Measurements from ENCODE around the gene GRM8.

GRM8 gene

GRCh38 chr7:126449611-126450268, 803.0 kb downstream of the GRM8 start:
- H3K4me3 ChIP-seq (ENCODE audit: low read depth in 1 of 2, low read length in 2 of 2) = no peak overlapping the region
- H3K9me3 ChIP-seq (ENCODE audit: control insufficient read depth in 1 of 2, low read length in 2 of 2) = peaks cover 0 to 9% of the 10 kb centered on the region in 2 donors
- H3K27ac ChIP-seq (ENCODE audit: low read depth, low read length) = no peak overlapping the region

DNA sequence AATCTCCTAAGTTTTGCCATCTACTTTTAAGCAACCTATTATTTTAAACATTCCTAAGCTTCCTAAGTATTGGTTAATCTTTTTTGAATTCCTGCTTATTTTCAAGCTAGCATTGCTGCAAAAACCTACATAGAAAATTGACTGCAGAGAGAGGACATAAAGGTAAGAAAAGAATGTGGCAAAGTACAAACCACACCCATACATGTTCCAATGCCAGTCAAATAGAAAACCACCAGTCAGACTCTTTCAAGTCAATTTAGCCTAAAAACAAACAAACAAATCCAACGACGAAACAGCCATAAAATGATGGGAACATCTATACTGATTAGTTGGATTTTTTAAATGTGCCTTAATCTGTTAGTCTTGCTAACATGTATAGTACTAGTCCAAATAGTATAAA, 804.8 kb downstream of the GRM8 start:
- Histone ChIP-seq H3K36me3 (ENCODE audit: control insufficient read depth in 1 of 2, insufficient read depth in 2 of 2, low read length in 2 of 2) (no peaks in the 10 kb centered on the region), H3K27ac (ENCODE audit: low read depth, low read length) (no peak overlapping the region), H3K9ac (ENCODE audit: low read depth in 1 of 2, low read length in 2 of 2) (no peak overlapping the region), H3K9me3 (ENCODE audit: control insufficient read depth in 1 of 2, low read length in 2 of 2) (peaks cover 0 to 9% of the 10 kb centered on the region in 2 donors), H3K27me3 (ENCODE audit: control insufficient read depth in 1 of 2, insufficient read depth in 2 of 2, low read length in 2 of 2) (no peaks in the 10 kb centered on the region), H3K4me1 (ENCODE audit: control insufficient read depth in 1 of 2, insufficient read depth in 2 of 2, low read length in 2 of 2) (no peaks in the 10 kb centered on the region), H3K4me3 (ENCODE audit: low read depth in 1 of 2, low read length in 2 of 2) (no peak overlapping the region)

More at GRCh38 chr7:126449611-126450268, 803.0 kb downstream of the GRM8 start:
- Histone ChIP-seq H3K36me3 (ENCODE audit: control insufficient read depth in 1 of 2, insufficient read depth in 2 of 2, low read length in 2 of 2) (no peaks in the 10 kb centered on the region), H3K4me1 (ENCODE audit: control insufficient read depth in 1 of 2, insufficient read depth in 2 of 2, low read length in 2 of 2) (no peaks in the 10 kb centered on the region), H3K27me3 (ENCODE audit: control insufficient read depth in 1 of 2, insufficient read depth in 2 of 2, low read length in 2 of 2) (no peaks in the 10 kb centered on the region), H3K9ac (ENCODE audit: low read depth in 1 of 2, low read length in 2 of 2) (no peak overlapping the region)

GRCh38 chr7:126445991-126446390, 806.8 kb downstream of the GRM8 start:
- H3K27me3 ChIP-seq (ENCODE audit: control insufficient read depth in 1 of 2, insufficient read depth in 2 of 2, low read length in 2 of 2) = no peaks in the 10 kb centered on the region
- no peak overlapping the region for H3K4me3 ChIP-seq (ENCODE audit: low read depth in 1 of 2, low read length in 2 of 2)
- H3K9me3 ChIP-seq (ENCODE audit: control insufficient read depth in 1 of 2, low read length in 2 of 2) = peaks cover 0 to 9% of the 10 kb centered on the region in 2 donors
- H3K36me3 ChIP-seq (ENCODE audit: control insufficient read depth in 1 of 2, insufficient read depth in 2 of 2, low read length in 2 of 2) = no peaks in the 10 kb centered on the region
- H3K9ac ChIP-seq (ENCODE audit: low read depth in 1 of 2, low read length in 2 of 2) = no peak overlapping the region
- no peak overlapping the region for H3K27ac ChIP-seq (ENCODE audit: low read depth, low read length)
- no peaks in the 10 kb centered on the region for H3K4me1 ChIP-seq (ENCODE audit: control insufficient read depth in 1 of 2, insufficient read depth in 2 of 2, low read length in 2 of 2)

DNA sequence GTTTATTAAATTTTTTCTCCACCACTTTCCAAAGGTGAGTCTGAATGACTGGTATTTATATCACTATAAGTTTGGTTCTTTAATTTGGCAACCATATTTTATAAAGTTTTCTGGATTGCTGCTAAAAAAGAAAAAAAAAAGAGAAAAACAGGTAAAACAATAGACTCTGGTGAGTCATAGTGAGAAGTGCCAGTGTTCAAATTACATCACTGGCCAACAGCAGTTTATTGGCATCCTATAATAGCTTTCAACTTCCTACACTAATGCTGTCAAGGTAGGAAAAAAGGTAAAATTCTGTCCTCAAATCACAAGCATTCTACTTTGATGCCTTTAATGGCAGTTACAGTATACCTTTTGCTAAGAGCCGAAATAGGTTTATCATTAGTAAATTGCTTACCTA, 808.8 kb downstream of the GRM8 start:
- H3K9me3 ChIP-seq (ENCODE audit: control insufficient read depth in 1 of 2, low read length in 2 of 2) = peaks cover 0 to 9% of the 10 kb centered on the region in 2 donors
- no peaks in the 10 kb centered on the region for H3K4me1 ChIP-seq (ENCODE audit: control insufficient read depth in 1 of 2, insufficient read depth in 2 of 2, low read length in 2 of 2)
- no peaks in the 10 kb centered on the region for H3K36me3 ChIP-seq (ENCODE audit: control insufficient read depth in 1 of 2, insufficient read depth in 2 of 2, low read length in 2 of 2)
- H3K27me3 ChIP-seq (ENCODE audit: control insufficient read depth in 1 of 2, insufficient read depth in 2 of 2, low read length in 2 of 2) = no peaks in the 10 kb centered on the region
- H3K4me3 ChIP-seq (ENCODE audit: low read depth in 1 of 2, low read length in 2 of 2) = no peak overlapping the region
- no peak overlapping the region for H3K27ac ChIP-seq (ENCODE audit: low read depth, low read length)
- H3K9ac ChIP-seq (ENCODE audit: low read depth in 1 of 2, low read length in 2 of 2) = no peak overlapping the region

- Histone ChIP-seq H3K4me1 (ENCODE audit: control insufficient read depth in 1 of 2, insufficient read depth in 2 of 2, low read length in 2 of 2) (no peaks in the 10 kb centered on the region), H3K27ac (ENCODE audit: low read depth, low read length) (no peak overlapping the region), H3K36me3 (ENCODE audit: control insufficient read depth in 1 of 2, insufficient read depth in 2 of 2, low read length in 2 of 2) (no peaks in the 10 kb centered on the region), H3K9me3 (ENCODE audit: control insufficient read depth in 1 of 2, low read length in 2 of 2) (peaks cover 0 to 9% of the 10 kb centered on the region in 2 donors), H3K27me3 (ENCODE audit: control insufficient read depth in 1 of 2, insufficient read depth in 2 of 2, low read length in 2 of 2) (no peaks in the 10 kb centered on the region), H3K9ac (ENCODE audit: low read depth in 1 of 2, low read length in 2 of 2) (no peak overlapping the region), H3K4me3 (ENCODE audit: low read depth in 1 of 2, low read length in 2 of 2) (no peak overlapping the region)
Observed at GRCh38 chr7:126442908-126443307, 809.8 kb downstream of the GRM8 start.

DNA sequence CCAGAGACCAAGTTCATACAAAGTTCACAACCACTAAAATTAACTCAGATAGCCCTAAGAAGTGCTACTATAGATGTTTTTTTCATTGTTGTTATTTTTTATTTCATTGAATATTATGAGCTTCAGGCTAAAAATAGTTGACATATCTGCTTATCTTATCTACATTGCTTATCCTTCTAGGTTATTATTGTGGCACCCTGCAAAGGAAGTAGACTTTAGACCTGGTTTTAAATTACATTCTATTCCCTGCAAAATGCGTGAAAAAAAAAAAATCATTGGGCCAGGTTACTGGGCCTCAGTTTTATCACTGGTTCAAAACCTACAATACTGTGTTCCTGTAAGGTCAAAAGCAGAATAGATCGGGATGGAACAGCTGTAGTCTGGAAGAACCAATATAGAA, 811.0 kb downstream of the GRM8 start:
- no peak overlapping the region for H3K4me3 ChIP-seq (ENCODE audit: low read depth in 1 of 2, low read length in 2 of 2)
- H3K9me3 ChIP-seq (ENCODE audit: control insufficient read depth in 1 of 2, low read length in 2 of 2) = peaks cover 0 to 6% of the 10 kb centered on the region in 2 donors

DNA sequence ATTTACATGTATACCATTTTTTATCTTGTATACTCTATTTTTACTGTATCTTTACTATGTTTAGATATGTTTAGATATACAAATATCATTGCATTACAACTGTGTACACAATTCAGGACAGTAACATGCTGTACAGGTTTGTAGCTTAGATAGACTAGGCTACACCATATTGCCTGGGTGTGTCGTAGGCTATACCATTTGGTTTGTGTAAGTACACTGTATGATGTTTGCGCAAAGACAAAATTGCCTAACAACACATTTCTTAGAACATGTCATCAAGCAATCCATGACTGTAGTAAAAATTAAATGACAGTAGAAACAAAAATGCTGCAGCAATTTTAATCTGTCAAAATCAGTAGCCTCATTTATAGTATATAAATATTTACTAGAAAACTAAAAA, 812.2 kb downstream of the GRM8 start:
- Histone ChIP-seq H3K27ac (ENCODE audit: low read depth, low read length) (no peak overlapping the region), H3K4me3 (ENCODE audit: low read depth in 1 of 2, low read length in 2 of 2) (no peak overlapping the region), H3K9me3 (ENCODE audit: control insufficient read depth in 1 of 2, low read length in 2 of 2) (no peaks in the 10 kb centered on the region), H3K36me3 (ENCODE audit: control insufficient read depth in 1 of 2, insufficient read depth in 2 of 2, low read length in 2 of 2) (no peaks in the 10 kb centered on the region), H3K27me3 (ENCODE audit: control insufficient read depth in 1 of 2, insufficient read depth in 2 of 2, low read length in 2 of 2) (no peaks in the 10 kb centered on the region), H3K9ac (ENCODE audit: low read depth in 1 of 2, low read length in 2 of 2) (no peak overlapping the region), H3K4me1 (ENCODE audit: control insufficient read depth in 1 of 2, insufficient read depth in 2 of 2, low read length in 2 of 2) (no peaks in the 10 kb centered on the region)

More for the DNA sequence above, 811.0 kb downstream of the GRM8 start:
- H3K27ac ChIP-seq (ENCODE audit: low read depth, low read length) = no peak overlapping the region
- no peaks in the 10 kb centered on the region for H3K27me3 ChIP-seq (ENCODE audit: control insufficient read depth in 1 of 2, insufficient read depth in 2 of 2, low read length in 2 of 2)
- no peaks in the 10 kb centered on the region for H3K4me1 ChIP-seq (ENCODE audit: control insufficient read depth in 1 of 2, insufficient read depth in 2 of 2, low read length in 2 of 2)
- H3K9ac ChIP-seq (ENCODE audit: low read depth in 1 of 2, low read length in 2 of 2) = no peak overlapping the region
- H3K36me3 ChIP-seq (ENCODE audit: control insufficient read depth in 1 of 2, insufficient read depth in 2 of 2, low read length in 2 of 2) = no peaks in the 10 kb centered on the region

DNA sequence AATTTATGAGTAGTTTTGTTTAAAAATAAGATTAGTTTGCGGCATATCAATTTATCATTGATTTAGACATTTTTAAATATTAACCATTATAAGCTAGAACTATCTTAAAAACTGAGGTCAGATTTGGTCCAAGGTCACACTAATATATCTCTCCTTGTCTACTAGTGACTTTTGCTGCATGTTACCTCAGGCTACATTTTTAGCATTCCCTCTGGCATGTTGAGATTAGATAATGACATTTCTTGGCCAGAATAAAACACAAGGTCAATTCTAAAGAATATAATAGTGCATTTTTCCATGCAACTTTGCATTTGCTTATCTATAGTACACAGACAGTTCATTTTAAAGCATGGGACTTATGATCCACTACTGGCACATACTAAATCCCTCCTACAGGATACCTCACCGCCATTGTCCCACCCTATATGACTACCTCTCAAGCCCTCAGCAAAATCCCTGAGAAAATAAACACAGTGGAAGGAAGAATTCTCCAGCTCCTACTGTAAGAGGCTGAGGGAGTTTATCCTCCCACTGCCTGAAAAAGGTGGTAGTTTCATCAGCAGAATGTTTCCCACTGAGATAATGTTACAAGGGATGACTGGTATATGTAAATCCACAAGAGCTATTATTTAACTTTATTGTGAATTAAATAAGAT, 816.4 kb downstream of the GRM8 start:
- peaks cover 0 to 2% of the 10 kb centered on the region in 2 donors for H3K9me3 ChIP-seq (ENCODE audit: control insufficient read depth in 1 of 2, low read length in 2 of 2)
- H3K36me3 ChIP-seq (ENCODE audit: control insufficient read depth in 1 of 2, insufficient read depth in 2 of 2, low read length in 2 of 2) = no peaks in the 10 kb centered on the region
- H3K4me1 ChIP-seq (ENCODE audit: control insufficient read depth in 1 of 2, insufficient read depth in 2 of 2, low read length in 2 of 2) = no peaks in the 10 kb centered on the region
- no peak overlapping the region for H3K27ac ChIP-seq (ENCODE audit: low read depth, low read length)
- H3K4me3 ChIP-seq (ENCODE audit: low read depth in 1 of 2, low read length in 2 of 2) = no peak overlapping the region
- H3K9ac ChIP-seq (ENCODE audit: low read depth in 1 of 2, low read length in 2 of 2) = no peak overlapping the region
- H3K27me3 ChIP-seq (ENCODE audit: control insufficient read depth in 1 of 2, insufficient read depth in 2 of 2, low read length in 2 of 2) = no peaks in the 10 kb centered on the region

- Histone ChIP-seq H3K27me3 (ENCODE audit: control insufficient read depth in 1 of 2, insufficient read depth in 2 of 2, low read length in 2 of 2) (no peaks in the 10 kb centered on the region), H3K4me1 (ENCODE audit: control insufficient read depth in 1 of 2, insufficient read depth in 2 of 2, low read length in 2 of 2) (no peaks in the 10 kb centered on the region), H3K27ac (ENCODE audit: low read depth, low read length) (no peak overlapping the region), H3K9ac (ENCODE audit: low read depth in 1 of 2, low read length in 2 of 2) (no peak overlapping the region), H3K4me3 (ENCODE audit: low read depth in 1 of 2, low read length in 2 of 2) (no peak overlapping the region), H3K36me3 (ENCODE audit: control insufficient read depth in 1 of 2, insufficient read depth in 2 of 2, low read length in 2 of 2) (no peaks in the 10 kb centered on the region), H3K9me3 (ENCODE audit: control insufficient read depth in 1 of 2, low read length in 2 of 2) (peaks cover 0 to 6% of the 10 kb centered on the region in 2 donors)
Observed at GRCh38 chr7:126426652-126427051, 826.1 kb downstream of the GRM8 start.

- Histone ChIP-seq H3K4me1 (ENCODE audit: control insufficient read depth in 1 of 2, insufficient read depth in 2 of 2, low read length in 2 of 2) (no peaks in the 10 kb centered on the region), H3K27ac (ENCODE audit: low read depth, low read length) (no peak overlapping the region), H3K36me3 (ENCODE audit: control insufficient read depth in 1 of 2, insufficient read depth in 2 of 2, low read length in 2 of 2) (no peaks in the 10 kb centered on the region), H3K9me3 (ENCODE audit: control insufficient read depth in 1 of 2, low read length in 2 of 2) (peaks cover 0 to 6% of the 10 kb centered on the region in 2 donors), H3K27me3 (ENCODE audit: control insufficient read depth in 1 of 2, insufficient read depth in 2 of 2, low read length in 2 of 2) (no peaks in the 10 kb centered on the region), H3K9ac (ENCODE audit: low read depth in 1 of 2, low read length in 2 of 2) (no peak overlapping the region), H3K4me3 (ENCODE audit: low read depth in 1 of 2, low read length in 2 of 2) (no peak overlapping the region)
Observed at GRCh38 chr7:126424985-126425384, 827.8 kb downstream of the GRM8 start.

All from duodenal mucosa (tissue), 2 donors.